ENCODE measurements around the gene TMEM100.

- TF ChIP-seq YY1 (IDR thresholded peaks at IDR 0.05; ENCODE audit: low read depth) (no peak), CTCF (IDR thresholded peaks at IDR 0.05) (no peak), GATA2 (CRISPR knock-in tag; IDR thresholded peaks at IDR 0.05) (no peak), PBX3 (IDR thresholded peaks at IDR 0.05) (no peak), ZBTB33 (IDR thresholded peaks at IDR 0.05; ENCODE audit: borderline replicate concordance, low read depth) (no peak), RAD21 (IDR thresholded peaks at IDR 0.05; ENCODE audit: low read length) (no peak), RCOR1 (IDR thresholded peaks at IDR 0.05; ENCODE audit: low read length) (no peak), GABPA (IDR thresholded peaks at IDR 0.05; ENCODE audit: low read depth) (no peak), EZH2phosphoT487 (IDR thresholded peaks at IDR 0.05; ENCODE audit: borderline replicate concordance, low read depth) (no peak), USF2 (IDR thresholded peaks at IDR 0.05; ENCODE audit: borderline replicate concordance, low read depth, low read length) (no peak), TAF1 (IDR thresholded peaks at IDR 0.05; ENCODE audit: borderline replicate concordance, low read depth, low read length) (no peak), JUND (IDR thresholded peaks at IDR 0.05) (no peak), EP300 (IDR thresholded peaks at IDR 0.05; ENCODE audit: borderline replicate concordance in 1 of 2, low read depth in 1 of 2, low read length in 1 of 2) (no peak)
These were observed 20.5 kb downstream of the TMEM100 start for GRCh38 chr17:55702150-55702549.

Data from SK-N-SH (cell line).